ENCODE results near the gene SPATA20. TPM values are rescaled to one million over a fixed set of nuclear protein-coding genes. Genes with fewer than 3 reads are reported as not detected.
A peak's percentile ranks its signal among the peaks of the same experiment; 100 is the strongest.

The SPATA20 gene
- total and polyA plus RNA-seq, 2 of the 13 experiments (the other 11 are each of a cell fraction or from before 2014, with no cell fraction given): 36.1 to 64.8 TPM

DNA sequence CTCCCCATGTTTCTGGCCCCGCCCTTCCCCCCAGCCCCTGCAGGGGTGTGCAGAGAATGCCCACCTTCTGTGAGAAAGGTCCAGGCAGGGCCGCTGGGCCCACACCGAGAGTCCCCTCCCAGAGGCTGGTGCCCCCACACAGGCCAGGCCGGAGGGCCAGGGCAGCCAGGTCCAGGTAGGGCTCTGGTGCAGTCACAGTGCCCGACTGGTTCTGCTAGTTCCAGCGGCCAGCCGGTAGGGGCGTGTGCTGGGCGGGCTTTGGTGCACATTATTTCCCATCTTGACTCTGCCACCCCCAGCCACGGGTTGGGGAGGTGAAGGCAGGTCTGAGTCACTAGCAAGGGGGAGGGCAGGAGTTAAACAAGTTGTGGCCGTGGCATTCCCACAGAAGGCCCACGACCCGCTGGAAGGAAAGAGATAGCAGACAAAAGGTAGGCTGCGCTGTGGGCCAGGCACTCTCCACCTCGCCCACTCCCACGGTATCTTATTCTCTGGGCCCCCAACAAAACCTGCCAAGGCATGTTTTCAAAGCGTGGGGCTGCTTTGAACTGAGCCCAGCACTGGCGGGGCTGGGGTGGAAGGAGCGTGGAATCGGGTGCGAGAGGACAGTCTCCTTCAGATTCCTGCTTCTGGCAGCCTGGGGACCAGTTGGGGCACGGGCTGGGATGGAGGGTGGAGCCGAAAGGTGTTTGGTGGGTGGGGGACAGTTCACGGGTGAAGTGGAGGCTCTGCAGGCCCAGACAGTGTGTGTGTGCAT lies 12.6 kb upstream of the SPATA20 start (continued):
- TF ChIP-seq, protein P1, sequence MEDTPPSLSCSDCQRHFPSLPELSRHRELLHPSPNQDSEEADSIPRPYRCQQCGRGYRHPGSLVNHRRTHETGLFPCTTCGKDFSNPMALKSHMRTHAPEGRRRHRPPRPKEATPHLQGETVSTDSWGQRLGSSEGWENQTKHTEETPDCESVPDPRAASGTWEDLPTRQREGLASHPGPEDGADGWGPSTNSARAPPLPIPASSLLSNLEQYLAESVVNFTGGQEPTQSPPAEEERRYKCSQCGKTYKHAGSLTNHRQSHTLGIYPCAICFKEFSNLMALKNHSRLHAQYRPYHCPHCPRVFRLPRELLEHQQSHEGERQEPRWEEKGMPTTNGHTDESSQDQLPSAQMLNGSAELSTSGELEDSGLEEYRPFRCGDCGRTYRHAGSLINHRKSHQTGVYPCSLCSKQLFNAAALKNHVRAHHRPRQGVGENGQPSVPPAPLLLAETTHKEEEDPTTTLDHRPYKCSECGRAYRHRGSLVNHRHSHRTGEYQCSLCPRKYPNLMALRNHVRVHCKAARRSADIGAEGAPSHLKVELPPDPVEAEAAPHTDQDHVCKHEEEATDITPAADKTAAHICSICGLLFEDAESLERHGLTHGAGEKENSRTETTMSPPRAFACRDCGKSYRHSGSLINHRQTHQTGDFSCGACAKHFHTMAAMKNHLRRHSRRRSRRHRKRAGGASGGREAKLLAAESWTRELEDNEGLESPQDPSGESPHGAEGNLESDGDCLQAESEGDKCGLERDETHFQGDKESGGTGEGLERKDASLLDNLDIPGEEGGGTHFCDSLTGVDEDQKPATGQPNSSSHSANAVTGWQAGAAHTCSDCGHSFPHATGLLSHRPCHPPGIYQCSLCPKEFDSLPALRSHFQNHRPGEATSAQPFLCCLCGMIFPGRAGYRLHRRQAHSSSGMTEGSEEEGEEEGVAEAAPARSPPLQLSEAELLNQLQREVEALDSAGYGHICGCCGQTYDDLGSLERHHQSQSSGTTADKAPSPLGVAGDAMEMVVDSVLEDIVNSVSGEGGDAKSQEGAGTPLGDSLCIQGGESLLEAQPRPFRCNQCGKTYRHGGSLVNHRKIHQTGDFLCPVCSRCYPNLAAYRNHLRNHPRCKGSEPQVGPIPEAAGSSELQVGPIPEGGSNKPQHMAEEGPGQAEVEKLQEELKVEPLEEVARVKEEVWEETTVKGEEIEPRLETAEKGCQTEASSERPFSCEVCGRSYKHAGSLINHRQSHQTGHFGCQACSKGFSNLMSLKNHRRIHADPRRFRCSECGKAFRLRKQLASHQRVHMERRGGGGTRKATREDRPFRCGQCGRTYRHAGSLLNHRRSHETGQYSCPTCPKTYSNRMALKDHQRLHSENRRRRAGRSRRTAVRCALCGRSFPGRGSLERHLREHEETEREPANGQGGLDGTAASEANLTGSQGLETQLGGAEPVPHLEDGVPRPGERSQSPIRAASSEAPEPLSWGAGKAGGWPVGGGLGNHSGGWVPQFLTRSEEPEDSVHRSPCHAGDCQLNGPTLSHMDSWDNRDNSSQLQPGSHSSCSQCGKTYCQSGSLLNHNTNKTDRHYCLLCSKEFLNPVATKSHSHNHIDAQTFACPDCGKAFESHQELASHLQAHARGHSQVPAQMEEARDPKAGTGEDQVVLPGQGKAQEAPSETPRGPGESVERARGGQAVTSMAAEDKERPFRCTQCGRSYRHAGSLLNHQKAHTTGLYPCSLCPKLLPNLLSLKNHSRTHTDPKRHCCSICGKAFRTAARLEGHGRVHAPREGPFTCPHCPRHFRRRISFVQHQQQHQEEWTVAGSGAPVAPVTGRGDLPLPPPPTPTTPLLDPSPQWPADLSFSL (CRISPR knock-in tag; IDR thresholded peaks at IDR 0.05): no peak
- TF ChIP-seq ZNF782 (CRISPR knock-in tag; IDR thresholded peaks at IDR 0.05; ENCODE audit: borderline replicate concordance) (peak; percentile 64; the same call in 1 of the 2 replicates), ISL2 (CRISPR knock-in tag; IDR thresholded peaks at IDR 0.05) (no peak), ZNF276 (CRISPR knock-in tag; IDR thresholded peaks at IDR 0.05; ENCODE audit: low read depth) (0 out of 2 replicates have a peak, but pooled peaks have one; percentile 41), ZNF496 (CRISPR knock-in tag; IDR thresholded peaks at IDR 0.05; ENCODE audit: insufficient replicate concordance) (no peak), TOE1 (CRISPR knock-in tag; IDR thresholded peaks at IDR 0.05) (no peak), HDAC6 (IDR thresholded peaks at IDR 0.05; ENCODE audit: low read depth, low read length) (no peak), GTF2F1 (IDR thresholded peaks at IDR 0.05; ENCODE audit: low read length) (no peak), ARID3A (IDR thresholded peaks at IDR 0.05; ENCODE audit: low read depth, low read length) (no peak), ZNF766 (CRISPR knock-in tag; IDR thresholded peaks at IDR 0.05; ENCODE audit: borderline replicate concordance) (no peak), ZNF253 (CRISPR knock-in tag; IDR thresholded peaks at IDR 0.05; ENCODE audit: borderline replicate concordance) (no peak)
- TF ChIP-seq, protein P2, sequence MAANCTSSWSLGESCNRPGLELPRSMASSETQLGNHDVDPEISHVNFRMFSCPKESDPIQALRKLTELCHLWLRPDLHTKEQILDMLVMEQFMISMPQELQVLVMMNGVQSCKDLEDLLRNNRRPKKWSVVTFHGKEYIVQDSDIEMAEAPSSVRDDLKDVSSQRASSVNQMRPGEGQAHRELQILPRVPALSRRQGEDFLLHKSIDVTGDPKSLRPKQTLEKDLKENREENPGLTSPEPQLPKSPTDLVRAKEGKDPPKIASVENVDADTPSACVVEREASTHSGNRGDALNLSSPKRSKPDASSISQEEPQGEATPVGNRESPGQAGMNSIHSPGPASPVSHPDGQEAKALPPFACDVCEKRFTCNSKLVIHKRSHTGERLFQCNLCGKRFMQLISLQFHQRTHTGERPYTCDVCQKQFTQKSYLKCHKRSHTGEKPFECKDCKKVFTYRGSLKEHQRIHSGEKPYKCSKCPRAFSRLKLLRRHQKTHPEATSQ (CRISPR knock-in tag; IDR thresholded peaks at IDR 0.05; ENCODE audit: borderline replicate concordance): no peak
- TF ChIP-seq, protein P3, sequence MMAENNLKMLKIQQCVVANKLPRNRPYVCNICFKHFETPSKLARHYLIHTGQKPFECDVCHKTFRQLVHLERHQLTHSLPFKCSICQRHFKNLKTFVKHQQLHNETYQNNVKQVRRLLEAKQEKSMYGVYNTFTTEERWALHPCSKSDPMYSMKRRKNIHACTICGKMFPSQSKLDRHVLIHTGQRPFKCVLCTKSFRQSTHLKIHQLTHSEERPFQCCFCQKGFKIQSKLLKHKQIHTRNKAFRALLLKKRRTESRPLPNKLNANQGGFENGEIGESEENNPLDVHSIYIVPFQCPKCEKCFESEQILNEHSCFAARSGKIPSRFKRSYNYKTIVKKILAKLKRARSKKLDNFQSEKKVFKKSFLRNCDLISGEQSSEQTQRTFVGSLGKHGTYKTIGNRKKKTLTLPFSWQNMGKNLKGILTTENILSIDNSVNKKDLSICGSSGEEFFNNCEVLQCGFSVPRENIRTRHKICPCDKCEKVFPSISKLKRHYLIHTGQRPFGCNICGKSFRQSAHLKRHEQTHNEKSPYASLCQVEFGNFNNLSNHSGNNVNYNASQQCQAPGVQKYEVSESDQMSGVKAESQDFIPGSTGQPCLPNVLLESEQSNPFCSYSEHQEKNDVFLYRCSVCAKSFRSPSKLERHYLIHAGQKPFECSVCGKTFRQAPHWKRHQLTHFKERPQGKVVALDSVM (CRISPR knock-in tag; IDR thresholded peaks at IDR 0.05): no peak

Measured in HepG2 (cell line).